ENCODE data around the gene REXO1.
"Not testable (repeated sequence)": the region's sequence is repeated elsewhere in the genome, so short reads cannot be mapped to it uniquely, and the experiment has no call there.

REXO1 gene, protein sequence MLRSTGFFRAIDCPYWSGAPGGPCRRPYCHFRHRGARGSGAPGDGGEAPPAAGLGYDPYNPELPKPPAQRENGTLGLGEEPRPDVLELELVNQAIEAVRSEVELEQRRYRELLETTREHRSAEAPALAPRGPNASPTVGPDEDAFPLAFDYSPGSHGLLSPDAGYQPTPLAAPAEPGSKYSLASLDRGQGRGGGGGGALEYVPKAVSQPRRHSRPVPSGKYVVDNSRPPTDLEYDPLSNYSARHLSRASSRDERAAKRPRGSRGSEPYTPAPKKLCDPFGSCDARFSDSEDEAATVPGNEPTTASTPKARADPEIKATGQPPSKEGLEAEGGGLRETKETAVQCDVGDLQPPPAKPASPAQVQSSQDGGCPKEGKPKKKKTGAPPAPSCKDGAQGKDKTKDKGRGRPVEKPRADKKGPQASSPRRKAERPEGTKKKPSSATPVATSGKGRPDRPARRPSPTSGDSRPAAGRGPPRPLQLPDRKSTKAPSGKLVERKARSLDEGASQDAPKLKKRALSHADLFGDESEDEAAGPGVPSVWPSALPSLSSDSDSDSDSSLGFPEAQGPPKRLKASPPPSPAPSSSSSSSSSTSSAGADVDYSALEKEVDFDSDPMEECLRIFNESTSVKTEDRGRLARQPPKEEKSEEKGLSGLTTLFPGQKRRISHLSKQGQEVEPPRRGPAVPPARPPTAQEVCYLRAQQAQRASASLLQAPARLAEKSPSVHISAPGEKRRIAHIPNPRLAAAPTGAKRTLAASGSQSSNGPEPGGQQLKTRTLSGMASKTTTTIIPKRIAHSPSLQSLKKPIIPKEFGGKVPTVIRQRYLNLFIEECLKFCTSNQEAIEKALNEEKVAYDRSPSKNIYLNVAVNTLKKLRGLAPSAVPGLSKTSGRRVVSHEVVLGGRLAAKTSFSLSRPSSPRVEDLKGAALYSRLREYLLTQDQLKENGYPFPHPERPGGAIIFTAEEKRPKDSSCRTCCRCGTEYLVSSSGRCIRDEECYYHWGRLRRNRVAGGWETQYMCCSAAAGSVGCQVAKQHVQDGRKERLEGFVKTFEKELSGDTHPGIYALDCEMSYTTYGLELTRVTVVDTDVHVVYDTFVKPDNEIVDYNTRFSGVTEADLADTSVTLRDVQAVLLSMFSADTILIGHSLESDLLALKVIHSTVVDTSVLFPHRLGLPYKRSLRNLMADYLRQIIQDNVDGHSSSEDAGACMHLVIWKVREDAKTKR

DNA sequence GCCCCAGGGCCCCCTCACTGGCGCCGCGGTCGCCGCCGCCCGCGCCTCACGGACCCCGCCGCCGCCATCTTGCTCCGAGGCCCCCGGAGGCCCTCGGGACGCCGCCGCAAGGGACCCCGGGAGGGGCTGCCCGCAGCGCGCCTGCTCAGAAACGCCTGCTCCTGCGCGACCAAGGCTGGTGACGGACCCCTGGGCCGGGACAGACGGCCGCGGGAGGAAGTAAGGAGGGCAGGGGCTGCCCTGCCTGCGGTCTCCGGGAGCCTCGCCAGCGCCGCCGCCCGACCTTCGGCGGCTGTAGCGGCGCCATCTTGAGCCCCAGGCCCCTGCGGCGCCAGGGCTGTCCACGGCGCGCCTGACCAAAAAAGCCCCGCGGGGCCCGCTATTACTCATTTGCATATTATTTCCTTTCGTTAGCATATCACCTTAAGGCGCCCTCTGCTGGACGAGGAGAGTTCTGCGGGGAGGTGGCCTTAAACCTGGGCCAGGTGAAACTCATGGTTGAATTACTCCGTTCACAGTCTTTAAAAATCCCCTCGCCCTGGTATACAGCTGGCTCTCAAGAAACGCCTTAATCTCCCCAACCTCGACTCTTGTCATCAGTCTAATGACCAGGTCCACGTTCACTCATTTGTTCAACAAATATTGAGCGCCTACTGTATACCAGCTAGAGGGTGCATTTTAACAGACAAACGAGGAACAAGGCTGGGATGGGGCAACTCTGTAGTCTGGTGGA is at the start of gene REXO1:
TSS of gene REXO1 (minus strand) at position 85 of the 733 bp plus-strand sequence. CDS start 125 bp downstream, outside the sequence.
- peak; percentile 99 for DNase-seq

DNA sequence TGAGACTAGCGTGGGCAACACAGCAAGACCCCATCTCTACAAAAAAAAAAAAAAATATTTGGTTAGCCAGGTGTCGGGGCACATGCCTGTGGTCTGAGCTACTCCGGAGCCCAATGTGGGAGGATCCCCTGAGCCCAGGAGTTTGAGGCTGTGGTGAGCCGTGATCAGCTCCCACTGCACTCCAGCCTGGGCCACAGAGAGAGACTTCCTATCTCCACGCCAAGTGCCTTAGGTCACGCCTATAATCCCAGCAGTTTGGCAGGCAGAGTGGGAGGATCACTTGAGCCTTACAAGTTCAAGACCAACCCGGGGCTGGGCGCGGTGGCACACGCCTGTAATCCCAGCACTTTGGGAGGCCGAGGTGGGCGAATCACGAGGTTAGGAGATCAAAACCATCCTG is 48.2 kb upstream of the REXO1 start:
- DNase-seq, result no peak

DNA sequence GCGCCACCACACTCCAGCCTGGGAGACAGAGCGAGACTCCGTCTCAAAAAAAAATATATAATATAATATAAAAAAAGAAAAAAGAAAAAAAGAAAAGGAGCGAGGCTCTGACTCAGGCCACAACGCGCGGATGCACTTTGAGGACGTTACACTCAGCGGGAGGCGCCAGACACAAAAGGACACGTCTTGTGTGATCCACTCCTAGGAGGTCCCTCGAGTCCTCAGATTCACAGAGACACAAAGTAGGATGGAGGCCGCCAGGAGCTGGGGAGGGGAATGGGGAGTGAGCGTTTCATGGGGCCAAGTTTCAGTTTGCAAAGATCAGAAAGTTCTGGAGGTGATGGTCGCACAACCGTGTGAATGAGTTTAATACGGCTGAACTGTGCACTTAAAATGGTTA is 45.5 kb upstream of the REXO1 start:
- DNase-seq, result no peak

DNA sequence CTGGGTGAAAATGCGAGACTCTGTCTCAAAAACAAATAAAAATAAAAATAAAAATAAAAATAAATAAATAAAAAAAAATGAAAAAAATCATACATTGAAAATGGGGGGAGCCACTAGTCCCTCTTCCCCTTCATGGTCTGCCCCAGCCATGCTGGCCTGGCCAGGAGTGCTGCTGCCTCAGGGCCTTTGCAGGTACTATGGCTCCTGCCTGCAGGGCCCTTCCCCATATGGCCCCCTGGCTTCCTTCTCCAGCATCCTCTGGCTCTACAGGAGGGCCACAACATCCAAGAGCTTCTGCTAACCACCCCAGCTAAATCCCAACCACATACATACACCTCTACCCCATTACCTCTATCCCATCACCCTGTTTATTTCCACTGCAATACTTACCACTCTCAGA is 41.6 kb upstream of the REXO1 start:
- DNase-seq, result no peak

DNA sequence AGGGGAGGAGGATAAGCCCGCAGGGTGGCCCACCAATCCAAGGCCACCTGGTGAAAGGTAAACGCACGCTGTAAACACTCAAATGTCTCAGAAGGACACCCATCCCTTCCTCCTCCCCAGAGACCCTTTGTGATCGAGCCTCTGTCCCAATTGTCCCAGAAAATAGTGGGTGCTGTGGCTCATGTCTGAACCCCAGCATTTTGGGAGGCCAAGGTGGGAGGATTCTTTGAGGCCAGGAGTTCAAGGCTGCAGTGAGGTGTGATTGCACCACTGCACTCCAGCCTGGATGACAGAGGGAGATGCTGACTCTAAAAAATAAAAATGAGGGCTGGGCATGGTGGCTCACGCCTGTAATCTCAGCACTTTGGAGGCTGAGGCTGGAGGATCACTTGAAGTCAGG is 40.1 kb upstream of the REXO1 start:
- DNase-seq, result no peak

DNA sequence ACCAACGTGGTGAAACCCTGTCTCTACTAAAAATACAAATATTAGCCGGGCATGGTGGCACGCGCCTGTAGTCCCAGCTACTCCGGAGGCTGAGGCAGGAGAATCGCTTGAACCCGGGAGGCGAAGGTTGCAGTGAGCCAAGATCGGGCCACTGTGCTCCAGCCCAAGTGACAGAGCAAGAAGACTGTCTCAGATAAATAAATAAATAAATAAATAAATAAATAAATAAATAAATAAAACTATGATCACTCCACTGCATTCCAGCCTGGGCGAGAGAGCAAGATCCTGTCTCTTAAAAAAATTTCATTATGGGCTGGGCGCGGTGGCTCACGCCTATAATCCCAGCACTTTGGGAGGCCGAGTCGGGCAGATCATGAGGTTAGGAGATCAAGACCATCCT is 38.1 kb upstream of the REXO1 start:
- not testable (repeated sequence) for DNase-seq

DNA sequence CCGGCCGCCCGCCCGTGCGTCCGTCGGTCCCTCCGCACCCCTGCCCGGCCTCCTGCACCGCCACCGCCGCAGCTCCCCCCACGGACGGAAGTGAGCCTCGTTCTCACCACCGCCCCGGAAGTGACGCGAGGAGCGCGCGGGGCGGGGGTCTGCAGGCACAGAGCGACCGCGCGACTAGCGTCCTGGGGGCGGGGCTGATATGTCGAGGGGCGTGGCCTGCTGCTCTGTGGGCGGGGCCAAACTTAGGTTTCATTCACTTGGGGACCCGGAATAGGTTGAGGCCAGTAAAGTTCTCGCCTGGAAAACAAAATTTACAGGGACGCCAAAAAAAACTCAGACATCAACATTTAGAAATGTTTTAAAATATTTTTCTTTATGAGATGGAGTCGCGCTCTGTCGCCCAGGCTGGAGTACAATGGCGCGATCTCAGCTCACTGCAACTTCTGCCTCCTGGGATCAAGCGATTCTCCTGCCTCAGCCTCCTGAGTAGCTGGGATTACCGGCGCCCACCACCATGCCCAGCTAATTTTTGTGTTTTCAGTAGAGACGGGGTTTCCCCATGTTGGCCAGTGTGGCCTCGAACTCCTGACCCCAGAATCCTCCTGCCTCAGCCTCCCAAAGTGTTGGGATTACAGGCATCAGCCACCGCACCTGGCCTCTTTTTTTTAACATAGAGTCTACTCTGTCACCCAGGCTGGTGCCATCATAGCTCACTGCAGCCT is 37.3 kb upstream of the REXO1 start, which contains the start of gene ABHD17A:
TSS of gene ABHD17A (minus strand) at position 99 of the 722 bp plus-strand sequence. CDS start 3,930 bp downstream, outside the sequence.
- DNase-seq, result peak; percentile 96 to 98

DNA sequence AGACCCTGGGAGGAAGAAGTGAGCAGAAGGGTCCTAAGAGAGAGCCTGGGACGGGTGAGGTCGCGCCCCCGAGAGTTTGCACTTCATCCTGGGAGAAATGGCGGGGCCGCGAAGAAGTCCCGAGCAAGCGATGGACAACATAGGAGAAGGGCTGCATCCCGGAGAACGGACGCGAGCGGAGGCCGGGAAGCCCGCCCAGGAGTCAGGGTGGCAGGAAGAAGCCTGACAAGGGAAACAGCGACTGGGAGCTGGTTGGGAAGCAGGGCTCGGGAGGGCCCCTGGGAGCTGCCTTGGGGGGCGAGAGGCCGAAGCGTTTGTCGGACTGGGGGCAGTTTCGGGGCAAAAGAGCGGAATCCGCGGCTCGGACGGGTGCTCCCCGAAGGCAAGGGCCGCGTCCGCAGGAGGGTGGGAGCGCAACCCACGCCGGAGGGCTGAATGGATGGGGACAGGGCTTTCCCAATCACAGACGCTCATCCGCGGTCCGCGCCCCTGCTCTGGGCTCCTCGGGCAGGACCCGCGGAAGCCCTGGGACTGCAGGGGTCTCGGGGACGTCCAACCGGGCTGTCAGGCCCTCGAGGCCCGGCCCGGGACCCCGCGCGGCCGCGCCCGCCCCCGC is 36.5 kb upstream of the REXO1 start:
- no peak for DNase-seq

DNA sequence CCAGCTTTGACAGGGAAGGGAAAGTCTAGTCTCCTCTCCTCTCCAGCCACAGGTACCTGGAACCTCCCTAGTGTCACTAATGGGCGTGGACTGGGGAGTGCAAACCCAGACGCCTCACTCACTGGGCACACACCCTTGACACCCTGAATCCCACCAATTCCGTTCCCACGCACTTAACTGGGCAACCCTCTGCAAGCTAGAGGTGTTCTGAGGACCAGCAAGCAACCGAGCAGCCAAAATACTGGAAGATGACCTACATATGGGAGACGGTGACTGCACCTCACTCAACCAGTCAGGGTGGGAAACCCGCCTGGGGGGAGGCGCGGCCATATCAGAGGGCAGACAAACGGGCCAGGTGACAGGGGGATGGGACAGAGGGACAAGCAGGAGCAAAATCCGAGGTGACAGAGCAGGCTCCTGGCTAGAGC is 36.0 kb upstream of the REXO1 start:
- peak in 1 of 2 donors; percentile 42 for DNase-seq

DNA sequence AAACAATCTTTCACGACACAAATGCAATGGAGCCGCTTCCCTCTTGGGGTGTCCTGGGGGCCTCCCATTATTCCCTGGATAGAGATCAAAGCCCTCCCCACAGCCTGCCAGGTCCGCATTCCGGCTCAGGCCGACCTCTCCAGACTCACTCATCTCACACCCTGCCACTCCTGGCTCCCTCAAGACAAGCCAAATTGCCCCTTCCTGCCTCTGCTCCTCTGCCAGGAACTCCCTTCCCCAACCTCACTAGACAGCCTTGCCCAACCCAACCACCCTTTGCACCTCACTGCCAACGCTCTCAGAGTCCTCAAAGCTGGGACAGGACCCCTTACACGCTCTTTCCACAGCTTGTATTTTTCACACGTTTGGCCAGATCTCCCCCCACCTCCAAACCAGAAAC is 35.5 kb upstream of the REXO1 start:
- DNase-seq, result no peak

DNA sequence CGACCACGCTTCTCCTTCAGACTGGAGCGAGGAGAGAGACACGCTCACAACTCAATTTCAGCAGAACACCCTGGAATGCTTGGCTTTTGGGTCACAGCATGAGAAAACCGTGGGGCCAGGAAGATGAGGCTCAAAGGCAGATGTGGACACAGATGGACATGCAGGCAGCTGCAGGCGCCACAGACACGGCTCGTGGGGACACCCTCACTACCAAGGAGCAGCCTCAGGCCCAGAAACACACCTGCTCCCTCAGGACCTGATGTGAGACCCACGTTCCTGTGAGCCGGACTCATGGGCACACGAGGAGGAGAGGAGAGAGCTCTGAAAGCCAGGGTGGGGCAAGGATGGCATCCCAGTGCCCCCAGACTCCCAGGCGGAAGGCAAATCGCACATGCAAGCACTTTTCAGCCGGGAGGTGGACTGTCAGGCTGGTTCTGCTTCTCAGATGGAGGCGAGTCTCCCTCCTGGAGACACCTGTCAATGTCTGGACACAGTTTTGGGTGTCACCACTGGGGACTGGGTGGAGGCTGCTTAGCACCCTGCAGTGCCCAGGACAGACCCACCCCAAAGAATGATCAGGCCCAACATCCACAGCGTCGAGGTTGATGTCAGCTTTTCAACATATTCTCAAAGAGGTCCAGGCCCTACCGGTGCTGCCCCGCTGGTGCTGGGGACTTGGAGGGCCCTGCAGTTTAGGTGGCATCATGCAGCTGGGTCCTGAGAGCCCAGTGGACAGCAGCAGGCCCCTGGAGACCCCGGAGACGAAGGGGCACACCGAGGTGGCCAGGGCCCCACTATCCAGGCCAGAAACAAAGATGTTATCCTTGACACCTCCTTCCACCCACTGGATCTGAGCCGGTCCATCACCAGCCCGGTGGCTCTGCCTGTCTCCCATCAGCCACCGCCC is 34.8 kb upstream of the REXO1 start:
- no peak for DNase-seq

DNA sequence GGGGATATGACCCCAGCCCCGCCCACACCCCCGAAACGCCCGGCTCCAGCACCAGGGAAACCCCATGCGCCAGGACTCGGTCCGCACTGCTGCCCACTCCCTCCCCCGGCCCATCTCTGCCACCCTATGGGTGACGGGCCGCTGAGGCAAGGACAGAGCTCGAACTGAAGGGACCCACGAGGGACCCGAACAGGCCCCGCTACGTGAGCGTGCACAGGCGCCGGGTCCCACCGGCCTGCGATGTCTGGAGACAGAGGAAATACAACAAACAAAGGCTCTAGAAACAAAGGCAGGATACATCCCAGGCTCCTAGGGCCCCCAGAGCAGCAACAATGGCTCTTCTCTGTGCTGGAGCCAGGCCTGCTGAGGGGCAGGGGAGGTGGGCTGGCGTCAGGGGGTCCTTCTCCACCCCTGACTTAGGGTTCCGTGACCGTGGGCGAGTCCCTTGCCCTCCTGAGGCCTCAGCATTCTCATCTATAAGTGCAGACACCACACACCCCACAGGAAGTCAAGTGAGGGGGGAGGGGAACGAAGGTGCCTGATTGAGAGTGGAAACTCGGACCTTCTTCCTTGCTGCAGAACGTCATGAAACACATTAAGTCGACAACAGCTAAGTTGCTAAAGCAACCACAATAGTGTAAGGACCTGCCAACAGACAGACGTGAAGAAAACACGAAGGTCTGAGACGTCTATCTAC is 34.0 kb upstream of the REXO1 start:
- DNase-seq, result peak; percentile 44 to 56

DNA sequence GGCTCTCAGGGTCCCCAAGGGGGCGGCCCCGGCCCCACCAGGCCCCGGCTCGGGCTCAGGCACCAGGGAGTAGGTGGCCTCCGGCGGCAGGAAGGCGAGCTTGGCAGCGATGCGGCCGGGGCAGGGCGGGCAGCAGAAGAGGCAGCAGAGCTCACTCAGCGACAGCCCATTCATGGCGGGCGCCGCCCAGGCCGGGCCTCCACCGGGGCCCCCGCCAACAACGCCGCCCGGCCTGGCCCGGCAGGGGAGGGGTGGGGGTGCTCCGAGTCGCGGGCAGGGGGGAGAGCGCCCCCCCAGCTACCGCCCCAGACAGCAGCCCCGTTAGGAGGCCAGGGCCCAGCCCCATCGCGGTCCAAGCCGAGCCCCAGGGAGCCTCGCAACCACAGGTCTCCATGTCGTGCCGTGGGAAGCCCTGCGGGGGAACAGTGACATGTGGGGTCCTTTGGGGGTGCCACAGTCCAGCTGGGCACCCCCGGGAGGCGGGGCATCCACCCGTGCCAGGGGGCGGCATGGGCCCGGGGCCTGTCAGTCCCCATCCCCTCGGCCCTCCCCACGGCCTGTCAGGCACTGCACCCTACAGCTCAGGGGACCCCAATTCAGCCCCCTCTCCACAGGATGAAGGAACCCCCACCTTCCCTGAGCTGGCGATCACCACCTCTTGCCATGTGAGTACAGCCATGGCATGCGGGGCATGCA is 33.3 kb upstream of the REXO1 start:
- DNase-seq, result not testable (repeated sequence)

DNA sequence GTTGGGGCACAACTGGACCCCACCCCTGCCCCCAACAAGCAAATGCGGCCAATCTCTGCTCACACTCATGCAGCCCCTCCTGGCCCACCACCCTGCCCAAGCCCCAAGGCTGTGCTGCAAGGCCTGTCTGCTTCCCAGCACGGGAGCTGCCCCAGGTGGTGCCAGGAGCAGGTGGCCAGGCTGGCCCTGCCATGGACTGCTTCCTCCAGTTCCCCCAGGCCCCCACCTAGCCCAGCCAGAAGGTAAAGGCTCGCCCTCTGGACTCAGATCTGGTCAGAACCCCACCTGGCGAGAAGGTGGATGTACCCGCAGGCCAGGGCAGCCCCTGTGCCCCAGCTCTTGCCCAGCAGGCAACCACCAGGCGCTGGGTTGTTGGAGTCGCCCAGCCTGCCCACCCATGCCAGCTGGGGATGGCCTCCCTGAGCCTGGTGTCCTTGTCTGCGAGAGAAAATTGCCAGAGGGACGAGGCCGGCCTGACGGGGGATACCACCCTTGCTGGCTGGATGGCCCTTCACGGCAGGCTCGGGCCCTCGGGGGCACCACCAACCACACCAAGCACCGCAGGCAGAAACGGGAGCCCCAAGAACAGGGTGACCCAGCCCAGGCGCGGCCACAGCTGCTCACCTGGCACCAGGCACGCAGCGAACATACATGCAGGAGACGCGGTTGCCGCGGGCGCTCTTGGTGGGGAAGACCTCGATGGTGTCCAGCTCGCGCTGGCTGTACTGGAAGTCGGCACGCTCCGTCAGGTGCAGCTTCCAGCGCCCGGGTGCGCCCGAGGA is 32.5 kb upstream of the REXO1 start:
- DNase-seq, result no peak

DNA sequence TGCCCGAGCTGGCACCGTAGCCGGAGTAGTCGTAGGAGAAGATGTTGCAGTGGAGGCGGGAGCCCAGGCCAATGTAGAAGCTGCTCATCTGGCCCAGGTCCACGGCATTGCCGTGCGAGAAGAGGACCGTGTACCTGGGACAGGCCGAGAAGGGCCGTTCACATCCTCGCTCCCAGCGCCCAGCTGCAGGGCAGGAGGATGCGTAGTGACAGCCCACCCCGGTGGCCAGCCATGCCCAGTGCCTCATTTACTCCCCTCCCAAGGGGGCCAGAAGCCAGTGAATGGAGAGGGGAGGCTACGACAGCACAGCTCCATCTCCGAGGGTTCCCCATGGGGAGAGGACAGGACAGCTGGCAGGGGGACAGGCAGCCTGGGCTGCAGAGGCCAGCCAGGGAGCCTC is 31.7 kb upstream of the REXO1 start:
- not testable (repeated sequence) for DNase-seq

DNA sequence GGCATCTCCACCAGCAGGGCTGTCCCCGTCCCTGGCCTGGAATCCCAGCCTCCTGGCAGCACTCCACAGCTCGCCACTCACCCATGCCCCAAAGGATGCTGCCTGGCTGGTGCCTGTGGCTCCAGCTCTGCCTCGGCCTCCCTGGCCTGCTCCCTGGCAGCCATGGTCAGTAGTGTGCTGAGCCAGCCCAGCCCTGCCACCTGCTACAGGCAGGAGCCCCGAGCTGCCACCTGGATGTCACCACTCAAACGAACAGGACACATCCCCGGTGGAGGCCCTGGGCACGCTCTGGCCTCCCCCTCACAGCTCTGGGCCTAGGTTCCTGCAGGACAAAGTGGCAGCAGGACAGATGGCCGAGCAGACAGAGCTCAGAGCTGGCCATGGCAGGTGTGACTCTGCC is 30.3 kb upstream of the REXO1 start:
- not testable (repeated sequence) for DNase-seq

DNA sequence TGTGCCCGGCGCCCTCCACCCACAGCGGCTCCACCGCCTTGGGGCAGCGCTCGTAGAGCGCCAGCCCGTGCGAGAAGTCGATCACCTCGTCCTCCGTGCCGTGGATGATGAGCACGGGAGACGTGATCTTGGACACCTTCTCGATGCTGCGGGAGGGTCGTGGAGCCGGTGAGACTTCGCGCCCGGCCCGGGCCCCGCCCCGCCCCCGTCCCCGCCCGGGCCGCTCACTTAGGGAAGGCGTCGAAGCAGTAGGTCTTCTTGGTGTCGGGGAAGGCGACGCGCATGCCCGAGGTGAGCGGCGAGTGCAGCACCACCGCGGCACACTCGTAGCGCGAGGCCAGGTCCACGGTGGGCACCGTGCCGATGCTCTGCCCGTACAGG is 29.0 kb upstream of the REXO1 start:
- not testable (repeated sequence) for DNase-seq
